Prostate gland (tissue), 2 donors: ENCODE results near the gene ARHGAP6. TPM values are rescaled to one million over a fixed set of nuclear protein-coding genes. Genes with fewer than 3 reads are reported as not detected.
A peak's percentile ranks its signal among the peaks of the same experiment; 100 is the strongest.

Experiments used
- DNase-seq: peaks from one replicate; pipeline ENCODE4 v3.0.0-alpha.2; 2019; ENCODE audit warnings: low spot score
- H3K27ac ChIP-seq, 2 donors: fragments of 200-600 bp; sonication (generic); 2 replicates each; pipeline ENCODE4 v1.5.1; 2017 to 2019
- H3K27me3 ChIP-seq: fragments of 200-600 bp; sonication (generic); replicated peaks from 2 replicates; pipeline ENCODE4 v1.5.1; 2019; ENCODE audit not compliant: insufficient read depth
- H3K36me3 ChIP-seq, 2 donors: fragments of 200-600 bp; sonication (generic); 1 replicate in 1 of 2; 2 replicates in 1 of 2; pipeline versions ENCODE4 v1.5.1 to v1.8.1; 2017 to 2019
- H3K4me1 ChIP-seq: fragments of 200-600 bp; sonication (generic); replicated peaks from 2 replicates; pipeline ENCODE4 v1.5.1; 2019
- H3K4me3 ChIP-seq, 2 donors: fragments of 200-600 bp; sonication (generic); 2 replicates each; pipeline ENCODE4 v1.5.1; 2017 to 2019
- H3K9me3 ChIP-seq: fragments of 200-600 bp; sonication (generic); 2 replicates; pipeline ENCODE4 v1.5.1; 2017
- POLR2A ChIP-seq: fragments of 450-650 bp; IDR thresholded peaks from one replicate; pipeline ENCODE4 v1.6.1; 2016; ENCODE audit warnings: antibody characterized with exemption, mild to moderate bottlenecking
- POLR2AphosphoS5 ChIP-seq: sonication (generic); formaldehyde crosslinking; IDR thresholded peaks from one replicate; pipeline ENCODE4 v1.6.1; 2017; ENCODE audit warnings: antibody characterized with exemption
- WGBS: methylation state at CpG from one replicate; pipeline ENCODE4 v1.1.5; 2018; 5-methylcytosine and 5-hydroxymethylcytosine counted together
- intact Hi-C: fragments of 100-400 bp; cut with DNase I; formaldehyde crosslinking; loops from one replicate; pipeline ENCODE4 v1.14.2; 2022
- total RNA-seq, 2 donors: library from RNA; depleted of rRNA; stranded (reverse); fragments of >200 nt; gene quantifications; one replicate each; pipeline ENCODE4 v1.1.0, GENCODE V29; 2016
- TF ChIP-seq, protein P1 (sequence below), 4 experiments: fragments of 200-600 bp in 2 of 4; fragments of 450-650 bp in 2 of 4; sonication (generic) in 2 of 4; IDR thresholded peaks; 1 replicate in 3 of 4; 2 replicates in 1 of 4; pipeline ENCODE4 v1.5.1; 2016 to 2019; ENCODE audit warnings: antibody characterized with exemption in 4 of 4, mild to moderate bottlenecking in 2 of 4, moderate library complexity in 2 of 4

The ARHGAP6 gene
- total RNA-seq, 2 donors from 2014 or later = 72.6 to 73.7 TPM

DNA sequence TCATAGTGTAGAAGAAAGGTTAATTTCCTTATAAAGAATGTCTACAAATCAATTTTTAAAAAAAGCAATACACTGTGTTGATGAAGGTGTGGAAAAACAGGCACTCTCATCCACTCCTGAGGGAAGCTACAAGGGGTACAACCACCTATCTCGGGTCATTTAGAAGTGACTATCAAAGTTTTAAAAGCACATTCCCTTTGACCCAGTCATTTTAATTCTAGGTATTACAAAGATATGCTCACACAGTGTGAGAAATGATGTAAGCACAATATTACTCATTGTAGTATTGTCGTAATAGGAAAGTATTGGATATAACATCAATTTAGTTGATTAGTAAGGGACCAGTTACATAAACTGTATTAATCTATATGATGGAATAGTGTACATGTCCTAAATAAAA is 562.0 kb downstream of the ARHGAP6 start:
- no peak overlapping the region for H3K4me3 ChIP-seq
- intact Hi-C loops = loop anchor here (10.0 kb wide), 2 partner anchors 379 to 489 kb away; no protein-coding TSS in a partner anchor
- no peaks in the 10 kb centered on the region for H3K36me3 ChIP-seq
- no peak overlapping the region for H3K27ac ChIP-seq
- H3K4me1 ChIP-seq = no peaks in the 10 kb centered on the region
- DNase-seq = no peak
- no peak for TF ChIP-seq POLR2A
- TF ChIP-seq, protein P1, sequence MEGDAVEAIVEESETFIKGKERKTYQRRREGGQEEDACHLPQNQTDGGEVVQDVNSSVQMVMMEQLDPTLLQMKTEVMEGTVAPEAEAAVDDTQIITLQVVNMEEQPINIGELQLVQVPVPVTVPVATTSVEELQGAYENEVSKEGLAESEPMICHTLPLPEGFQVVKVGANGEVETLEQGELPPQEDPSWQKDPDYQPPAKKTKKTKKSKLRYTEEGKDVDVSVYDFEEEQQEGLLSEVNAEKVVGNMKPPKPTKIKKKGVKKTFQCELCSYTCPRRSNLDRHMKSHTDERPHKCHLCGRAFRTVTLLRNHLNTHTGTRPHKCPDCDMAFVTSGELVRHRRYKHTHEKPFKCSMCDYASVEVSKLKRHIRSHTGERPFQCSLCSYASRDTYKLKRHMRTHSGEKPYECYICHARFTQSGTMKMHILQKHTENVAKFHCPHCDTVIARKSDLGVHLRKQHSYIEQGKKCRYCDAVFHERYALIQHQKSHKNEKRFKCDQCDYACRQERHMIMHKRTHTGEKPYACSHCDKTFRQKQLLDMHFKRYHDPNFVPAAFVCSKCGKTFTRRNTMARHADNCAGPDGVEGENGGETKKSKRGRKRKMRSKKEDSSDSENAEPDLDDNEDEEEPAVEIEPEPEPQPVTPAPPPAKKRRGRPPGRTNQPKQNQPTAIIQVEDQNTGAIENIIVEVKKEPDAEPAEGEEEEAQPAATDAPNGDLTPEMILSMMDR (IDR thresholded peaks at IDR 0.05) = no peak
- TF ChIP-seq POLR2AphosphoS5 = no peak
- WGBS = 90% methylated on average over 2 of the region's 2 CpGs
- H3K9me3 ChIP-seq = no peaks in the 10 kb centered on the region
- H3K27me3 ChIP-seq = no peaks in the 10 kb centered on the region

DNA sequence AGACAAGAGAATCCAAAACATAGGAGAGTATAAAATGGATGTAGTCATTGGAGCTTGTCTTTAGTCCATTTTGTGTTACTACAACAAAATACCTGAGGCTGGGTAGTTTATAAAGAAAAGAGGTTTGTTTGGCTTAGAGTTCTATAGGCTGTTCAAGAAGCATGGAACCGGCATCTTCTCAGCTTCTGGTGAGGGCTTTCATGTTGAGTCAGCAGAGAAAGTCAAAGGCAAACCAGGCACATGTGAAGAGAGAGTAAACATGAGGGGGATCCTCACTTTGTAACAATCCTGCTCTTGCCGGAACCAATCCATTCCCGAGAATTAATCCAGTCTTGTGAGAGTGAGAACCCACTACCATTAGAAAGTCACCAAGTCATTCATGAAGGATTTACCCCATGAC is 562.7 kb downstream of the ARHGAP6 start:
- Histone ChIP-seq H3K27ac (no peak overlapping the region), H3K4me1 (no peaks in the 10 kb centered on the region), H3K36me3 (no peaks in the 10 kb centered on the region), H3K9me3 (no peaks in the 10 kb centered on the region), H3K4me3 (no peak overlapping the region), H3K27me3 (no peaks in the 10 kb centered on the region)
- WGBS = 90% methylated on average over 1 of the region's 3 CpGs
- intact Hi-C loops = loop anchor here (10.0 kb wide), 2 partner anchors 378 to 488 kb away; no protein-coding TSS in a partner anchor
- TF ChIP-seq POLR2AphosphoS5 = no peak
- TF ChIP-seq POLR2A = no peak
- TF ChIP-seq, protein P1 (IDR thresholded peaks at IDR 0.05) = no peak
- no peak for DNase-seq

DNA sequence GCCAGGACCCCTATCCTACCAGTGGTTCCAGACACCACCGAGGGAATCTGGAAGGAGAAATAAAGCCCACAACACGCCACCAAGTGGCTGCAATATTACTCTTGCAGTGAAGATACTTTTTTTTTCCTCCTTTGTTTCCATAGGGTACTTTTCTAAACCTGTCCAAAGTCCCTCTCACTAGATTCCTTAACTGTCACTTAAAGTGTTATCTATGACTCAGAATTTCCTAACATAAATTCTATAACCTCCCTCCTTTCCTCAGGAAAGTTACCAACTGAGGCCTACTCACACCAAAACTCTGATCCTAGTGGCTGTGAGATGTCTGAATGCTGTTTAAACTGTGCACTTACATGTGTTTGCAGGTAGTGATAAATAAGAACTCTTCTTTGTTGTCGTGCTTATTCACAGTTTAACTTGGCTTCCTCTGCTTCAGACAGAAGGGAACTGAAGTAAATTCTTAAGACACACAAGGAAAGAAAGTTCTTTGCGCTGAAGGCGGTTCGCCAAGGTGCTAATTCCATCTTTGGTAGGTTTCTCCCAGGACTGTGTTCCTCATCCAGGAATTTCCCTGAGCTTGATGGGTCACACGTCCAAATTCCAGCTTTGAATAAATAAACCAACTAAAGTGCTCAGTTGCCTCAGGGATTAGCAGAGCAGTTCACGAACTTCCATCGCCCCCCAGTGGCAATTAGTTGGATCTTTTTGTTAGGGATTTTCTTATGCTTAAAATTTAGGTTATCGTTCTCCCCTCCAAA is 565.3 kb downstream of the ARHGAP6 start:
- DNase-seq = peak; percentile 36
- intact Hi-C loops = loop anchor here (10.0 kb wide), 2 partner anchors 376 to 486 kb away; no protein-coding TSS in a partner anchor
- 30% methylated on average over 8 of the region's 10 CpGs for WGBS
- H3K27ac ChIP-seq = peak overlapping the region in 1 of 2 donors; percentile 27
- H3K4me1 ChIP-seq = no peaks in the 10 kb centered on the region
- no peaks in the 10 kb centered on the region for H3K36me3 ChIP-seq
- TF ChIP-seq POLR2A = no peak
- TF ChIP-seq, protein P1 (IDR thresholded peaks at IDR 0.05) = peak; percentile 25 to 57 (median 42)
- no peaks in the 10 kb centered on the region for H3K9me3 ChIP-seq
- H3K4me3 ChIP-seq = no peak overlapping the region
- no peaks in the 10 kb centered on the region for H3K27me3 ChIP-seq

DNA sequence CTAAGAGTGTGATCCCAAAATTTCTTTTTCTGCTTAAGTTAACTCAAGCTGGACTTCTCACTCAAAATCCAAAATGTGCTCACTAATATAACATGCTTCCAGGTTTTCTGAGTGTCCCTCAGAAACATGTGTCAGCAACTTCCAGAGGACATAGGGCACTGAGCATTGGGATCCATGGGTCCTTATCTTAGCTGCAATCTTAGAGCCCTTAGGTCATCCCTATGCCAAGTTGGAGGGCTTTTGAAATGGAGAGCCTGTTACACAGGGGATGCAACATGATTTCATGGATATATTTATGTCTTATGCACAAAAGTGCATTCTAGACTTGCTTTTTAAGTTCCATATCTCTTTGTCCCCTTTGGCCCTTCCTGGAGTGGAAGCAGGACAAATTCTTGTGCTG is 566.3 kb downstream of the ARHGAP6 start:
- H3K9me3 ChIP-seq = no peaks in the 10 kb centered on the region
- intact Hi-C loops = no loop called here
- H3K27me3 ChIP-seq = no peaks in the 10 kb centered on the region
- no peak for TF ChIP-seq POLR2AphosphoS5
- TF ChIP-seq, protein P1 (IDR thresholded peaks at IDR 0.05) = no peak
- TF ChIP-seq POLR2A = no peak
- no peak for DNase-seq
- H3K27ac ChIP-seq = no peak overlapping the region
- H3K4me3 ChIP-seq = no peak overlapping the region
- no peaks in the 10 kb centered on the region for H3K36me3 ChIP-seq
- H3K4me1 ChIP-seq = no peaks in the 10 kb centered on the region

DNA sequence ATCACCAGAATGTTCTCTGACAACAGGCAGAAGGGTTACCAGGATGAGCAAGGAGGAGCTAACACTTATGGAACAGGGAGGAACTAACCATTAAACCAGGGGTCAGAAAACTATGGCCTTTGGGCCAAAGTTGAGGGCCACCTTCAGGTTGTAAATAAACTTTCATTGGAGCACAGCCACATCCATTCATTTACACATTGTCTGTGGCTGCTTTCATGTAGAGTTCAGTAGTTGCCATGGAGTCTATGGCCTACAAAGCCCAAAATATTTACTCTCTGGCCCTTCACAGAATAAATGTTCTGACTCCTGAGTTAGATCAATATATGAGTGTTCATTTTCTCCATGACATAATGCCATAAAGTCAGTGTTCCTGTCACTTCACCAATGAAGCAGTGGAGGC is 567.8 kb downstream of the ARHGAP6 start:
- Histone ChIP-seq H3K9me3 (no peaks in the 10 kb centered on the region), H3K4me3 (no peak overlapping the region), H3K27ac (no peak overlapping the region), H3K27me3 (no peaks in the 10 kb centered on the region), H3K36me3 (no peaks in the 10 kb centered on the region), H3K4me1 (no peaks in the 10 kb centered on the region)
- TF ChIP-seq POLR2AphosphoS5 (no peak), POLR2A (no peak)
- TF ChIP-seq, protein P1 (IDR thresholded peaks at IDR 0.05) = no peak
- intact Hi-C loops = no loop called here
- DNase-seq = no peak
